NCI-H187 (cell line): ENCODE data around the gene GPS1.

Experiments used
- DNase-seq, 2 experiments: peaks; one replicate each; lab custom pipeline; 2025; lab: John Stamatoyannopoulos, UW

Gene GPS1

GRCh38 chr17:82014971-82015310 lies 36.8 kb upstream of the GPS1 start:
- no peak for DNase-seq

GRCh38 chr17:82015311-82015971 lies 36.3 kb upstream of the GPS1 start:
- DNase-seq = no peak

GRCh38 chr17:82016061-82016874 lies 35.4 kb upstream of the GPS1 start:
- DNase-seq = no peak

GRCh38 chr17:82016875-82017459 lies 34.7 kb upstream of the GPS1 start:
- no peak for DNase-seq

- no peak for DNase-seq
Observed at GRCh38 chr17:82017612-82018151, 34.0 kb upstream of the GPS1 start.

- no peak for DNase-seq
Observed at GRCh38 chr17:82018152-82018988, 33.3 kb upstream of the GPS1 start.

GRCh38 chr17:82018989-82019689 lies 32.6 kb upstream of the GPS1 start:
- DNase-seq = no peak

- no peak for DNase-seq
Observed at GRCh38 chr17:82019690-82020571, 31.8 kb upstream of the GPS1 start.

GRCh38 chr17:82020572-82021106 lies 31.1 kb upstream of the GPS1 start:
- DNase-seq = no peak

- no peak for DNase-seq
Observed at GRCh38 chr17:82021107-82021899, 30.4 kb upstream of the GPS1 start.

GRCh38 chr17:82021900-82022309 lies 29.8 kb upstream of the GPS1 start:
- no peak for DNase-seq

GRCh38 chr17:82022310-82022980 lies 29.3 kb upstream of the GPS1 start, which contains the start of gene CENPX:
TSS of gene CENPX (minus strand) at chr17:82022878. CDS start at chr17:82022861, 17 bp downstream.
- DNase-seq = no peak

GRCh38 chr17:82022981-82023446 lies 28.7 kb upstream of the GPS1 start, which contains the start of gene LRRC45:
TSS of gene LRRC45 (plus strand) at chr17:82023305. CDS start at chr17:82023644, 339 bp downstream.
- peak; percentile 98 to 99 for DNase-seq

- DNase-seq = no peak
Observed at GRCh38 chr17:82023447-82024241, 28.1 kb upstream of the GPS1 start.

- no peak for DNase-seq
Observed at GRCh38 chr17:82024859-82025258, 26.8 kb upstream of the GPS1 start.

GRCh38 chr17:82025401-82026107 lies 26.1 kb upstream of the GPS1 start:
- no peak for DNase-seq

- DNase-seq = no peak
Observed at GRCh38 chr17:82028246-82028645, 23.5 kb upstream of the GPS1 start.
